ENCODE measurements around the gene OXER1. TPM values are rescaled to one million over a fixed set of nuclear protein-coding genes. Genes with fewer than 3 reads are reported as not detected.

OXER1 gene
- total and polyA plus RNA-seq, 2 of the 13 experiments (the other 11 are each of a cell fraction or from before 2014, with no cell fraction given) = 8.0 to 9.0 TPM

DNA sequence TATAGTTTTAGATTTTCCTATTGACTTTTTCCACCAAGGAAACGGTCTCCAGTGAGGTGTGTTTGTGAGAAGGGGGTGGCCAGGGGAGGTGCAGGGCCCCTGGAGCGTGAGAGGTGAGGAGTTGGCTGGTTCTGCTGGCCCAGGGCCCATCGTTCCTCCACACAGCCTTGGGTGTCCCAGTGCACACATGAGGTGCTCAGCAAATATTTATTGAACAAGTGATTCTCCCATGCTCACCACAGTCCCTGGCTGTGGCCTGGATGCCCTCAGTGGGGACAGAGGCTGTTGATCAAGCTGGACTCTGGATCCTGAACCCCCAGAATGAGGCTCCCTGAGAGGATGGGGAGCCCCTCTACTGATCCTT is 23.5 kb upstream of the OXER1 start (continued):
- TF ChIP-seq KDM5A (IDR thresholded peaks at IDR 0.05; ENCODE audit: borderline replicate concordance, low read length) (no peak), POGZ (CRISPR knock-in tag; IDR thresholded peaks at IDR 0.05) (0 out of 2 replicates have a peak, but pooled peaks have one; percentile 29), ZMYM2 (CRISPR knock-in tag; IDR thresholded peaks at IDR 0.05) (0 out of 2 replicates have a peak, but pooled peaks have one; percentile 62), BCL6 (CRISPR knock-in tag; IDR thresholded peaks at IDR 0.05) (0 out of 2 replicates have a peak, but pooled peaks have one; percentile 12), DMAP1 (CRISPR knock-in tag; IDR thresholded peaks at IDR 0.05) (0 out of 2 replicates have a peak, but pooled peaks have one; percentile 14)
- TF ChIP-seq, protein P1, sequence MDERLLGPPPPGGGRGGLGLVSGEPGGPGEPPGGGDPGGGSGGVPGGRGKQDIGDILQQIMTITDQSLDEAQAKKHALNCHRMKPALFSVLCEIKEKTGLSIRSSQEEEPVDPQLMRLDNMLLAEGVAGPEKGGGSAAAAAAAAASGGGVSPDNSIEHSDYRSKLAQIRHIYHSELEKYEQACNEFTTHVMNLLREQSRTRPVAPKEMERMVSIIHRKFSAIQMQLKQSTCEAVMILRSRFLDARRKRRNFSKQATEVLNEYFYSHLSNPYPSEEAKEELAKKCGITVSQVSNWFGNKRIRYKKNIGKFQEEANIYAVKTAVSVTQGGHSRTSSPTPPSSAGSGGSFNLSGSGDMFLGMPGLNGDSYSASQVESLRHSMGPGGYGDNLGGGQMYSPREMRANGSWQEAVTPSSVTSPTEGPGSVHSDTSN (CRISPR knock-in tag; IDR thresholded peaks at IDR 0.05) = no peak
- TF ChIP-seq, protein P2, sequence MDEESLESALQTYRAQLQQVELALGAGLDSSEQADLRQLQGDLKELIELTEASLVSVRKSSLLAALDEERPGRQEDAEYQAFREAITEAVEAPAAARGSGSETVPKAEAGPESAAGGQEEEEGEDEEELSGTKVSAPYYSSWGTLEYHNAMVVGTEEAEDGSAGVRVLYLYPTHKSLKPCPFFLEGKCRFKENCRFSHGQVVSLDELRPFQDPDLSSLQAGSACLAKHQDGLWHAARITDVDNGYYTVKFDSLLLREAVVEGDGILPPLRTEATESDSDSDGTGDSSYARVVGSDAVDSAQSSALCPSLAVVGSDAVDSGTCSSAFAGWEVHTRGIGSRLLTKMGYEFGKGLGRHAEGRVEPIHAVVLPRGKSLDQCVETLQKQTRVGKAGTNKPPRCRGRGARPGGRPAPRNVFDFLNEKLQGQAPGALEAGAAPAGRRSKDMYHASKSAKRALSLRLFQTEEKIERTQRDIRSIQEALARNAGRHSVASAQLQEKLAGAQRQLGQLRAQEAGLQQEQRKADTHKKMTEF (CRISPR knock-in tag; IDR thresholded peaks at IDR 0.05) = no peak

DNA sequence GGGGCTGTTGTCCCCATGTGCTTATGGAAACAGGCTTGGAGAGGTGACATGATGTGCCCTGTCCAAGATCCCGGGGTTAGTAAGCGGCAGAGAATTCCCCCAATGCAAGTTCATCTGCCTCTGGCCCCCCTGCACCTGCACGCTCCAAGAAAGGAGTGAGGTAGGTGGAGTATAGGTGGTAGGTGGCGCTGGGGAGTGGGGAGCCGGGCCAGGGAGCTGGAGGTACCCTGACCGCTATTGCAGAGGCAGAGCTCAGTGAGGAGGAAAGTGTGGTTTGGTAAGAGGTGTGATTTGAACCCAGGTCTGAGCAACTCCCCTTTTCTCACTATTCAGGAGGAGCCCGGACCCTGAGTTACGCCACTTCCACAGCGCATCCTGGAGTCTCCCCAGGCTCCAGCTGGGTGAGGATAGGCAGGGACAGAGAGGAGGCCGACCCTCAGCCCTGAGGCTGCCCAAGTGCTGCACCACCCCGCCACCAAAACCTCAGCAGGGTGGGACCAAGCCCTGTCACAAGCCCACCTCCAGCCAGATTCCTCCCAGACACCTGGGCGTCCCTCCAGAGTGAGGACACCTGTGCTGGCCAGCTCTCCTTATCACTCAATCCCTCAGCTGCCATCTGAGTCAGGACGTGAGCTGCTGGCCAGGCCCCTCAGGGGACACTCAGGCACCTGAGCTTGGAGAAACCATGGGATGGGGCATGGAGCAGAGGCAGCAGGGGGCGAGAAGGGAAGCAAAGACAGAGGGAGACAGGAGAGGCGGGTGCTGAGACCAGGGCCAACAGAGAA is 22.8 kb upstream of the OXER1 start:
- no TSS peak for BruUV-seq (replicated peaks)
- intact Hi-C loops (cut with micrococcal nuclease; ENCODE audit: unreplicated experiment) (no loop called here), in situ Hi-C loops (cut with HindIII; ENCODE audit: extremely low pct_ligation_motif_present, low pct_unique_long_range_greater_than_20kb) (no loop called here)
- H3K4me3 ChIP-seq (replicated peaks in 1 of 3; ENCODE audit: insufficient read depth in 1 of 3, low read depth in 2 of 3, low read length in 3 of 3) = peak overlapping the region in 1 of 3 experiments; percentile 26; a peak in 1 of 6 replicates
- H2AFZ ChIP-seq (ENCODE audit: low read length) = no peak overlapping the region
- no peak overlapping the region for H3K9ac ChIP-seq (ENCODE audit: insufficient read depth, low read depth, low read length)
- H3K27ac ChIP-seq (ENCODE audit: extremely low read length, insufficient read depth, low read length) = peak overlapping the region; percentile 67
- peaks cover 8% of the 10 kb centered on the region for H3K79me2 ChIP-seq (ENCODE audit: insufficient read depth, low read length)
- H3K36me3 ChIP-seq (replicated peaks in 1 of 2; ENCODE audit: control insufficient read depth in 1 of 2, insufficient read depth in 2 of 2, low read length in 2 of 2) = peaks cover 0 to 14% of the 10 kb centered on the region in 2 experiments; a peak in 2 of 5 replicates
- H3K4me1 ChIP-seq (ENCODE audit: insufficient read depth, low read length) = peaks cover 82% of the 10 kb centered on the region
- H3K9me3 ChIP-seq (ENCODE audit: low read length) = no peaks in the 10 kb centered on the region
- peak; percentile 17 for ATAC-seq
- no peaks in the 10 kb centered on the region for H3K27me3 ChIP-seq (ENCODE audit: control insufficient read depth in 1 of 2, insufficient read depth in 2 of 2, low read length in 2 of 2)
- peak overlapping the region; percentile 54 for H3K4me2 ChIP-seq (ENCODE audit: low read depth, low read length)
- no peak for DNase-seq (ENCODE audit: low spot score)
- no peaks in the 10 kb centered on the region for H4K20me1 ChIP-seq (ENCODE audit: insufficient read depth, low read length)
- ChIA-PET POLR2A (interaction anchor here (0.6 to 3.1 kb wide), 7 partner anchors 8 to 24 kb away, joined by 3 to 28 read pairs (median 10); no protein-coding TSS in a partner anchor), CTCF (ENCODE audit: low intra/inter-chr PET ratio, low total read pairs) (no interaction called here)
- FAIRE-seq = no peak
- 93% methylated on average over 15 of the region's 15 CpGs for WGBS (ENCODE audit: low lambda C conversion rate)
- peak; percentile 43 for TF ChIP-seq ZNF883 (CRISPR knock-in tag; IDR thresholded peaks at IDR 0.05; ENCODE audit: not compliant biosample characterization)
- TF ChIP-seq ZNF446 (CRISPR knock-in tag; IDR thresholded peaks at IDR 0.05) = no peak
- no peak for TF ChIP-seq ARNTL (CRISPR knock-in tag; IDR thresholded peaks at IDR 0.05)
- TF ChIP-seq CHD4 (IDR thresholded peaks at IDR 0.05; ENCODE audit: borderline replicate concordance, low read length) = no peak
- TF ChIP-seq, protein P3, sequence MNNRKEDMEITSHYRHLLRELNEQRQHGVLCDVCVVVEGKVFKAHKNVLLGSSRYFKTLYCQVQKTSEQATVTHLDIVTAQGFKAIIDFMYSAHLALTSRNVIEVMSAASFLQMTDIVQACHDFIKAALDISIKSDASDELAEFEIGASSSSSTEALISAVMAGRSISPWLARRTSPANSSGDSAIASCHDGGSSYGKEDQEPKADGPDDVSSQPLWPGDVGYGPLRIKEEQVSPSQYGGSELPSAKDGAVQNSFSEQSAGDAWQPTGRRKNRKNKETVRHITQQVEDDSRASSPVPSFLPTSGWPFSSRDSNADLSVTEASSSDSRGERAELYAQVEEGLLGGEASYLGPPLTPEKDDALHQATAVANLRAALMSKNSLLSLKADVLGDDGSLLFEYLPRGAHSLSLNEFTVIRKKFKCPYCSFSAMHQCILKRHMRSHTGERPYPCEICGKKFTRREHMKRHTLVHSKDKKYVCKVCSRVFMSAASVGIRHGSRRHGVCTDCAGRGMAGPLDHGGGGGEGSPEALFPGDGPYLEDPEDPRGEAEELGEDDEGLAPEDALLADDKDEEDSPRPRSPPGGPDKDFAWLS (CRISPR knock-in tag; IDR thresholded peaks at IDR 0.05; ENCODE audit: borderline replicate concordance) = no peak
- TF ChIP-seq, protein P4, sequence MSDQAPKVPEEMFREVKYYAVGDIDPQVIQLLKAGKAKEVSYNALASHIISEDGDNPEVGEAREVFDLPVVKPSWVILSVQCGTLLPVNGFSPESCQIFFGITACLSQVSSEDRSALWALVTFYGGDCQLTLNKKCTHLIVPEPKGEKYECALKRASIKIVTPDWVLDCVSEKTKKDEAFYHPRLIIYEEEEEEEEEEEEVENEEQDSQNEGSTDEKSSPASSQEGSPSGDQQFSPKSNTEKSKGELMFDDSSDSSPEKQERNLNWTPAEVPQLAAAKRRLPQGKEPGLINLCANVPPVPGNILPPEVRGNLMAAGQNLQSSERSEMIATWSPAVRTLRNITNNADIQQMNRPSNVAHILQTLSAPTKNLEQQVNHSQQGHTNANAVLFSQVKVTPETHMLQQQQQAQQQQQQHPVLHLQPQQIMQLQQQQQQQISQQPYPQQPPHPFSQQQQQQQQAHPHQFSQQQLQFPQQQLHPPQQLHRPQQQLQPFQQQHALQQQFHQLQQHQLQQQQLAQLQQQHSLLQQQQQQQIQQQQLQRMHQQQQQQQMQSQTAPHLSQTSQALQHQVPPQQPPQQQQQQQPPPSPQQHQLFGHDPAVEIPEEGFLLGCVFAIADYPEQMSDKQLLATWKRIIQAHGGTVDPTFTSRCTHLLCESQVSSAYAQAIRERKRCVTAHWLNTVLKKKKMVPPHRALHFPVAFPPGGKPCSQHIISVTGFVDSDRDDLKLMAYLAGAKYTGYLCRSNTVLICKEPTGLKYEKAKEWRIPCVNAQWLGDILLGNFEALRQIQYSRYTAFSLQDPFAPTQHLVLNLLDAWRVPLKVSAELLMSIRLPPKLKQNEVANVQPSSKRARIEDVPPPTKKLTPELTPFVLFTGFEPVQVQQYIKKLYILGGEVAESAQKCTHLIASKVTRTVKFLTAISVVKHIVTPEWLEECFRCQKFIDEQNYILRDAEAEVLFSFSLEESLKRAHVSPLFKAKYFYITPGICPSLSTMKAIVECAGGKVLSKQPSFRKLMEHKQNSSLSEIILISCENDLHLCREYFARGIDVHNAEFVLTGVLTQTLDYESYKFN (CRISPR knock-in tag; conservative IDR thresholded peaks at IDR 0.05) = no peak
